HCT116 (cell line): Measurements from ENCODE around the gene BACH1. TPM values are rescaled to one million over a fixed set of nuclear protein-coding genes. Genes with fewer than 3 reads are reported as not detected.

ENCODE experiments used
- ATAC-seq: fragments of 200-7000 bp; cut with Tn5 transposase; 2 replicates; pipeline ENCODE4 v1.9.1; 2020; ENCODE audit warnings: mild to moderate bottlenecking, moderate library complexity
- BruUV-seq: library from RNA; stranded (reverse); fragments of 400-500 nt; replicated peaks from 2 replicates; lab custom pipeline; 2021; lab: Mats Ljungman, UMichigan
- CTCF ChIA-PET: fragments of 300-600 bp; sonication (Branson Sonifier 250); formaldehyde crosslinking; loops from one replicate; lab custom pipeline; 2021; ENCODE audit warnings: antibody characterized with exemption; lab: Charles Lee
- POLR2A ChIA-PET: fragments of 300-600, 350-600 bp; sonication (Branson Sonifier 250); formaldehyde crosslinking; loops from one replicate; lab custom pipeline; 2021; ENCODE audit warnings: antibody characterized with exemption; lab: Charles Lee
- RAD21 ChIA-PET, 2 experiments: fragments of 300-600 bp; sonication (Branson Sonifier 250); formaldehyde crosslinking; loops; one replicate each; lab custom pipeline; 2023; ENCODE audit warnings: low total read pairs in 2 of 2; ENCODE audit not compliant: uncharacterized antibody in 2 of 2, unreplicated experiment in 2 of 2, low non-redundant PET in 1 of 2; lab: Charles Lee
- DNase-seq: peaks from one replicate; pipeline ENCODE4 v3.0.0-alpha.2; 2010; ENCODE audit warnings: low read depth, low spot score
- H2AFZ ChIP-seq: fragments of 200-600 bp; shearing (Covaris generic), sonication (generic); 2 replicates; pipeline ENCODE4 v1.6.1; 2017; ENCODE audit warnings: low read depth, mixed run types, mixed read lengths, antibody characterized with exemption, low read length; ENCODE audit not compliant: poor library complexity, severe bottlenecking
- H3K27ac ChIP-seq: 2 replicates; pipeline ENCODE4 v1.5.1; 2012; ENCODE audit warnings: low read depth, low read length
- H3K27me3 ChIP-seq: fragments of 200-600 bp; sonication (generic); 2 replicates; pipeline ENCODE4 v1.6.1; 2016; ENCODE audit warnings: mixed run types, low read length, mixed read lengths; ENCODE audit not compliant: insufficient read depth
- H3K36me3 ChIP-seq, 2 experiments: fragments of 200-500 bp in 1 of 2; fragments of 200-600 bp in 1 of 2; sonication (Bioruptor generic) in 1 of 2; sonication (generic) in 1 of 2; 2 replicates each; pipeline versions ENCODE4 v1.5.1 to v1.6.1; 2014 to 2016; ENCODE audit warnings: low read length in 2 of 2, inconsistent platforms in 1 of 2, mixed read lengths in 1 of 2, mixed run types in 1 of 2; ENCODE audit not compliant: insufficient read depth in 2 of 2, control insufficient read depth in 1 of 2
- H3K4me1 ChIP-seq, 2 experiments: fragments of 200-600 bp in 1 of 2; sonication (generic) in 1 of 2; 2 replicates each; pipeline versions ENCODE4 v1.5.1 to v1.6.1; 2012 to 2017; ENCODE audit warnings: low read length in 2 of 2, inconsistent platforms in 1 of 2, mild to moderate bottlenecking in 1 of 2, mixed read lengths in 1 of 2, mixed run types in 1 of 2, moderate library complexity in 1 of 2; ENCODE audit not compliant: insufficient read depth in 2 of 2, control insufficient read depth in 1 of 2
- H3K4me2 ChIP-seq: fragments of 200-600 bp; sonication (generic); 2 replicates; pipeline ENCODE4 v1.6.1; 2017; ENCODE audit warnings: mixed run types, low read length, mixed read lengths
- H3K4me3 ChIP-seq, 2 experiments: fragments of 200-600 bp in 1 of 2; sonication (generic) in 1 of 2; replicated peaks in 1 of 2; 2 replicates each; pipeline ENCODE4 v1.5.1; 2011 to 2016; ENCODE audit warnings: low read length in 2 of 2, control low read depth in 1 of 2, low read depth in 1 of 2, mild to moderate bottlenecking in 1 of 2, mixed read lengths in 1 of 2, mixed run types in 1 of 2
- H3K79me2 ChIP-seq: fragments of 200-600 bp; sonication (generic); 2 replicates; pipeline ENCODE4 v1.6.1; 2017; ENCODE audit warnings: mild to moderate bottlenecking, mixed run types, low read length, moderate library complexity, mixed read lengths; ENCODE audit not compliant: insufficient read depth
- H3K9ac ChIP-seq: fragments of 200-600 bp; sonication (generic); 2 replicates; pipeline ENCODE4 v1.6.1; 2016; ENCODE audit warnings: low read length, mixed read lengths
- H3K9me2 ChIP-seq: fragments of 200-600 bp; sonication (generic), shearing (Covaris generic); 2 replicates; pipeline ENCODE4 v1.6.1; 2017; ENCODE audit warnings: mixed run types, mild to moderate bottlenecking, moderate library complexity; ENCODE audit not compliant: insufficient read depth
- H3K9me3 ChIP-seq, 2 experiments: fragments of 200-500 bp in 1 of 2; fragments of 200-600 bp in 1 of 2; sonication (Bioruptor generic) in 1 of 2; sonication (generic) in 1 of 2; 2 replicates each; pipeline ENCODE4 v1.6.1; 2014 to 2017; ENCODE audit warnings: low read length in 2 of 2, mixed read lengths in 2 of 2, inconsistent platforms in 1 of 2, low read depth in 1 of 2, mild to moderate bottlenecking in 1 of 2, mixed run types in 1 of 2, moderate library complexity in 1 of 2; ENCODE audit not compliant: control insufficient read depth in 1 of 2, insufficient read depth in 1 of 2
- H4K20me1 ChIP-seq: fragments of 200-600 bp; sonication (generic), shearing (Covaris generic); 2 replicates; pipeline ENCODE4 v1.6.1; 2017; ENCODE audit warnings: mixed run types, mild to moderate bottlenecking, moderate library complexity; ENCODE audit not compliant: insufficient read depth
- ATF3 ChIP-seq: IDR thresholded peaks from 2 replicates; pipeline ENCODE4 v1.6.1; 2012
- CBX3 ChIP-seq: IDR thresholded peaks from 2 replicates; pipeline ENCODE4 v1.6.1; 2012; ENCODE audit warnings: low read depth
- CEBPB ChIP-seq: IDR thresholded peaks from 2 replicates; pipeline ENCODE4 v1.6.1; 2012; ENCODE audit warnings: low read depth
- CTCF ChIP-seq, 3 experiments: fragments of 200-600 bp in 1 of 3; sonication (generic) in 1 of 3; IDR thresholded peaks in 2 of 3; conservative IDR thresholded peaks in 1 of 3; 2 replicates each; pipeline ENCODE4 v1.5.1; 2012 to 2017; ENCODE audit warnings: low read depth in 2 of 3, low read length in 2 of 3, antibody characterized with exemption in 1 of 3, borderline replicate concordance in 1 of 3, control low read depth in 1 of 3, mild to moderate bottlenecking in 1 of 3, mixed read lengths in 1 of 3, mixed run types in 1 of 3, moderate library complexity in 1 of 3; ENCODE audit not compliant: insufficient read depth in 1 of 3
- EGR1 ChIP-seq: IDR thresholded peaks from 2 replicates; pipeline ENCODE4 v1.6.1; 2012; ENCODE audit warnings: low read depth
- ELF1 ChIP-seq: IDR thresholded peaks from 2 replicates; pipeline ENCODE4 v1.6.1; 2012; ENCODE audit warnings: low read depth, borderline replicate concordance
- EZH2 ChIP-seq: fragments of 200-600 bp; sonication (generic); IDR thresholded peaks from 2 replicates; pipeline ENCODE4 v1.6.1; 2017; ENCODE audit warnings: antibody characterized with exemption, mixed run types
- FOSL1 ChIP-seq: IDR thresholded peaks from 2 replicates; pipeline ENCODE4 v1.6.1; 2012; ENCODE audit warnings: low read depth
- JUND ChIP-seq: IDR thresholded peaks from 2 replicates; pipeline ENCODE4 v1.6.1; 2012
- POLR2A ChIP-seq: IDR thresholded peaks from 2 replicates; pipeline ENCODE4 v1.7.0; 2011; ENCODE audit warnings: borderline replicate concordance; ENCODE audit not compliant: insufficient read depth, insufficient read length; ENCODE audit errors: extremely low read depth
- POLR2AphosphoS5 ChIP-seq: IDR thresholded peaks from 2 replicates; pipeline ENCODE4 v1.6.1; 2011; ENCODE audit warnings: mild to moderate bottlenecking, low read depth, low read length, moderate library complexity
- RAD21 ChIP-seq: IDR thresholded peaks from 2 replicates; pipeline ENCODE4 v1.6.1; 2012; ENCODE audit warnings: low read depth, mild to moderate bottlenecking
- REST ChIP-seq: IDR thresholded peaks from 2 replicates; pipeline ENCODE4 v1.6.1; 2012; ENCODE audit warnings: low read depth
- SIN3A ChIP-seq: IDR thresholded peaks from 2 replicates; pipeline ENCODE4 v1.6.1; 2012; ENCODE audit warnings: low read depth
- SP1 ChIP-seq: IDR thresholded peaks from 2 replicates; pipeline ENCODE4 v1.6.1; 2012; ENCODE audit warnings: low read depth
- SRF ChIP-seq: IDR thresholded peaks from 2 replicates; pipeline ENCODE4 v1.6.1; 2012; ENCODE audit warnings: low read depth
- TCF7L2 ChIP-seq: IDR thresholded peaks from 2 replicates; pipeline ENCODE4 v1.7.0; 2011; ENCODE audit warnings: borderline replicate concordance, inconsistent platforms; ENCODE audit not compliant: insufficient read depth, insufficient read length; ENCODE audit errors: extremely low read depth
- YY1 ChIP-seq: IDR thresholded peaks from 2 replicates; pipeline ENCODE4 v1.6.1; 2011; ENCODE audit warnings: low read length, low read depth, moderate library complexity, mild to moderate bottlenecking; ENCODE audit not compliant: insufficient replicate concordance; ENCODE audit errors: extremely low read depth
- ZBTB33 ChIP-seq: IDR thresholded peaks from 2 replicates; pipeline ENCODE4 v1.6.1; 2011; ENCODE audit warnings: mild to moderate bottlenecking, low read length, moderate library complexity; ENCODE audit not compliant: insufficient replicate concordance; ENCODE audit errors: extremely low read depth
- ZNF274 ChIP-seq: fragments of 200-500 bp; sonication (Bioruptor generic); IDR thresholded peaks from 2 replicates; pipeline ENCODE4 v1.6.1; 2014; ENCODE audit warnings: mild to moderate bottlenecking, low read depth, low read length, inconsistent platforms
- intact Hi-C: fragments of 100-400 bp; cut with micrococcal nuclease; formaldehyde crosslinking; loops from 2 replicates; pipeline ENCODE4 v1.10.0; 2022
- total RNA-seq: library from RNA; stranded (reverse); gene quantifications from one replicate; pipeline ENCODE4 v1.2.1, GENCODE V29; 2021; ENCODE audit not compliant: unreplicated experiment

The BACH1 gene
- total RNA-seq, 1 experiment from 2014 or later: 28.4 TPM

- ATAC-seq (no peak), DNase-seq (no peak)
- H3K4me3 ChIP-seq: no peak overlapping the region
- no peak overlapping the region for H3K9ac ChIP-seq
- no peak overlapping the region for H3K27ac ChIP-seq
- no peaks in the 10 kb centered on the region for H3K27me3 ChIP-seq
- BruUV-seq: no TSS peak
- CTCF ChIA-PET: no interaction called here
- H3K9me2 ChIP-seq: no peaks in the 10 kb centered on the region
- RAD21 ChIA-PET: no interaction called here
- H3K4me2 ChIP-seq: no peak overlapping the region
- no peaks in the 10 kb centered on the region; a peak in 1 of 4 replicates for H3K36me3 ChIP-seq
- H3K9me3 ChIP-seq: no peaks in the 10 kb centered on the region
- peaks cover 98% of the 10 kb centered on the region for H3K79me2 ChIP-seq
- peaks cover 0 to 3% of the 10 kb centered on the region in 2 experiments; a peak in 1 of 4 replicates for H3K4me1 ChIP-seq
- no peak overlapping the region for H2AFZ ChIP-seq
- POLR2A ChIA-PET: no interaction called here
- H4K20me1 ChIP-seq: no peaks in the 10 kb centered on the region
- TF ChIP-seq EZH2: no peak
- no peak for TF ChIP-seq FOSL1
- TF ChIP-seq YY1: no peak
- TF ChIP-seq RAD21: no peak
- TF ChIP-seq JUND: no peak
- no peak for TF ChIP-seq ZNF274
- TF ChIP-seq CEBPB: no peak
- no peak for TF ChIP-seq SIN3A
- TF ChIP-seq SP1: no peak
- no peak for TF ChIP-seq CTCF (IDR thresholded peaks at IDR 0.05 in 2 of 3, conservative IDR thresholded peaks at IDR 0.05 in 1 of 3; ENCODE audit: borderline replicate concordance in 1 of 3, insufficient read depth in 1 of 3, low read depth in 2 of 3, low read length in 2 of 3)
- TF ChIP-seq REST: no peak
- no peak for TF ChIP-seq SRF
- no peak for TF ChIP-seq POLR2AphosphoS5
- TF ChIP-seq ELF1: no peak
- no peak for TF ChIP-seq ATF3
- no peak for TF ChIP-seq ZBTB33
- TF ChIP-seq EGR1: no peak
- no peak for TF ChIP-seq POLR2A
- no peak for TF ChIP-seq CBX3
- TF ChIP-seq TCF7L2: no peak
- intact Hi-C loops: no loop called here
Measured at GRCh38 chr21:29309703-29310102, 11.0 kb downstream of the BACH1 start.
